Fibroblast of peridontal ligament (primary cell): ENCODE measurements around the gene NADK2.

Experiments used
- DNase-seq: peaks from one replicate; pipeline ENCODE4 v3.0.0-alpha.2; 2010; ENCODE audit errors: extremely low read depth

Gene NADK2

GRCh38 chr5:36246036-36246800 lies 4.5 kb upstream of the NADK2 start:
- no peak for DNase-seq

GRCh38 chr5:36244076-36244475 lies 2.4 kb upstream of the NADK2 start:
- no peak for DNase-seq

GRCh38 chr5:36243653-36244052 lies 1.9 kb upstream of the NADK2 start:
- no peak for DNase-seq

- no peak for DNase-seq
Measured at GRCh38 chr5:36242534-36243485, 1.1 kb upstream of the NADK2 start.

- DNase-seq = peak; percentile 51
Measured at GRCh38 chr5:36240779-36241630, 720 bp downstream of the NADK2 start.

- peak; percentile 10 for DNase-seq
Measured at GRCh38 chr5:36239370-36240293, 2.1 kb downstream of the NADK2 start.

GRCh38 chr5:36238502-36239295 lies 3.0 kb downstream of the NADK2 start:
- DNase-seq = no peak

- no peak for DNase-seq
Measured at GRCh38 chr5:36237751-36238150, 4.0 kb downstream of the NADK2 start.

- no peak for DNase-seq
Measured at GRCh38 chr5:36236801-36237200, 4.9 kb downstream of the NADK2 start.

GRCh38 chr5:36232533-36232932 lies 9.2 kb downstream of the NADK2 start:
- DNase-seq = no peak

GRCh38 chr5:36230151-36230790 lies 11.5 kb downstream of the NADK2 start:
- no peak for DNase-seq

- DNase-seq = no peak
Measured at GRCh38 chr5:36228505-36228904, 13.2 kb downstream of the NADK2 start.

GRCh38 chr5:36227046-36227445 lies 14.7 kb downstream of the NADK2 start:
- no peak for DNase-seq

- no peak for DNase-seq
Measured at GRCh38 chr5:36222620-36223019, 19.1 kb downstream of the NADK2 start.

- no peak for DNase-seq
Measured at GRCh38 chr5:36217988-36218387, 23.7 kb downstream of the NADK2 start.

GRCh38 chr5:36217567-36217966 lies 24.2 kb downstream of the NADK2 start:
- no peak for DNase-seq

- no peak for DNase-seq
Measured at GRCh38 chr5:36215910-36216309, 25.8 kb downstream of the NADK2 start.

- no peak for DNase-seq
Measured at GRCh38 chr5:36214436-36214835, 27.3 kb downstream of the NADK2 start.

GRCh38 chr5:36209664-36210063 lies 32.1 kb downstream of the NADK2 start:
- no peak for DNase-seq
